T-helper 2 cell treated with Interferon-gamma antibody and Interleukin-4, amounts not matched to agents 100 ng/mL and 5 ng/mL, for 36 hours (primary cell): ENCODE measurements around the gene CRK. TPM values are rescaled to one million over a fixed set of nuclear protein-coding genes. Genes with fewer than 3 reads are reported as not detected.

Experiments
- intact Hi-C: fragments of 100-400 bp; cut with micrococcal nuclease; formaldehyde crosslinking; loops from one replicate; pipeline ENCODE4 v1.15.1; 2023
- total RNA-seq: library from RNA; stranded (reverse); gene quantifications from 2 replicates; pipeline ENCODE4 v1.2.3, GENCODE V29; 2022

Gene CRK
- total RNA-seq, 1 donor from 2014 or later: 19.9 TPM

DNA sequence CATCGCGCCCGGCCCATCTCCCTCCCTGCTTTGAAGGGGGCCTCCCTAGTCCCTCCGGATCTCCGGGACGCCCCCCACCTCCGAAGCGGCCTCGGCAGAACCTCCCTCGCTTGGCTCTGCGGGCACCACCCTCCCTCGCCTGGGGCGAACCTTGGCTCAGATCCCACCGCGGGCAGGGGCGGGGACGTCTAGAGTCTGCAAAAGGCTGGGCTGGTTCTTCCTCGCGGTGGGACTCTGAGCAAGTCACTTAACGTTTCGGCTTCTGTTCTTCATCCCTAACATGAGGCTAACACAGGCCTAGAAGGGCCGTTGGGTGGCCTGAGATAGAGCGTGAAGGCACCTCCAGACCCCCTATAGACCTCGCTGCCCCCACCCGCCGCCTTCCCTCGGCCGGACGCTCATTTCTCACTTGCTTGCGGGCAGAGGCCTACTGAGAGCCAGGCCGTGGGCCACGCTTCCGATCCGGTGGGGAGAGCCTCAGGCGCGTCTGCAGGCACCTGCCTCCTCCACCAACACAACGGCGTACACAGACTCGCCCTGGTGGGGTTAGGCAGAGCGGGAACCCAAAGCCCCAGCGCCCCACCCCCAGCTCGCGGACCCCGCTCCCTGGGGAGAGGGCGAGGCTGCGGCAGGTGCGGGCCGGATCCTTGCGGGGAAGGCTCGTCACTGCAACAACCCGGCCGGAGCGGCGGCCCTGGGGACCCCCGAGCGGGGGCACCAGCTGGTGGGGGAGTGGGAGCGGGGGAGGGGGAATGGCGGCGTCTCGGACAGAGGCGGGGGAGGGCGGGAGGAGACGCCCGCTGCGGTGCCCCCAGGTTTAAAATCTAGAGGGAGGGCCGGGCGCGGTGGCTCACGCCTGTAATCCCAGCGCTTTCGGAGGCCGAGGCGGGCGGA, 31.0 kb upstream of the CRK start:
- intact Hi-C loops: loop anchor here (10.0 kb wide), 1 partner anchor 78 kb away; the partner anchor contains the start of gene PITPNA

GRCh38 chr17:1485423-1486376, 29.7 kb upstream of the CRK start:
- intact Hi-C loops: loop anchor here (10.0 kb wide), 1 partner anchor 79 kb away; the partner anchor contains the start of gene PITPNA

- intact Hi-C loops: loop anchor here (10.0 kb wide), 1 partner anchor 80 kb away; the partner anchor contains the start of gene PITPNA
Measured at GRCh38 chr17:1484676-1485422, 28.8 kb upstream of the CRK start.

DNA sequence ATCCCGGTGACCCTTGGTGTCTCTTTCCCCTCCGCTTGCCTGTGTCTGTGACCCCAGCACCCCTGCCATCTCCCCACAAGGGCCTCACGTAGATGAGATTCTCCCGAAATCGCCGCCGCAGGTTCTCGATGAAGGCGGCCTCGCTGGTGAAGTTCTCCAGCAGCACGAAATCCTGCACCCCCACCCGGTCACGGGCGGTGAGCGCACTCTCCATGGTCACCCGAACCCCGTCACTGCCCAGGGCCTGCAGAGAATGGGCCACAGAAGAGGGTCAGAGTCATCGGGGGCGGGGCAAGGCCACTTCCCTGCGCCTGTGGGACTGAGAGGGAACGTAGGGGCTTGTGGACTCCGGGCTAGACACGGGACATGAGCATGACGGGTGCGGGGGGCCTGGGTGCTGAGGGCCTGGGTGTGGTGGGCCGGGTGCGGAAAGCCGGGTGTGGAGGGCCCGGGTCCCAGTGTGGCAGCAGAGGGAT, 28.1 kb upstream of the CRK start:
- intact Hi-C loops: loop anchor here (10.0 kb wide), 1 partner anchor 81 kb away; the partner anchor contains the start of gene PITPNA

- intact Hi-C loops: loop anchor here (10.0 kb wide), 1 partner anchor 82 kb away; the partner anchor contains the start of gene PITPNA
Measured at GRCh38 chr17:1482680-1483079, 26.6 kb upstream of the CRK start.

GRCh38 chr17:1481736-1482135, 25.7 kb upstream of the CRK start:
- intact Hi-C loops: loop anchor here (10.0 kb wide), 1 partner anchor 83 kb away; the partner anchor contains the start of gene PITPNA

DNA sequence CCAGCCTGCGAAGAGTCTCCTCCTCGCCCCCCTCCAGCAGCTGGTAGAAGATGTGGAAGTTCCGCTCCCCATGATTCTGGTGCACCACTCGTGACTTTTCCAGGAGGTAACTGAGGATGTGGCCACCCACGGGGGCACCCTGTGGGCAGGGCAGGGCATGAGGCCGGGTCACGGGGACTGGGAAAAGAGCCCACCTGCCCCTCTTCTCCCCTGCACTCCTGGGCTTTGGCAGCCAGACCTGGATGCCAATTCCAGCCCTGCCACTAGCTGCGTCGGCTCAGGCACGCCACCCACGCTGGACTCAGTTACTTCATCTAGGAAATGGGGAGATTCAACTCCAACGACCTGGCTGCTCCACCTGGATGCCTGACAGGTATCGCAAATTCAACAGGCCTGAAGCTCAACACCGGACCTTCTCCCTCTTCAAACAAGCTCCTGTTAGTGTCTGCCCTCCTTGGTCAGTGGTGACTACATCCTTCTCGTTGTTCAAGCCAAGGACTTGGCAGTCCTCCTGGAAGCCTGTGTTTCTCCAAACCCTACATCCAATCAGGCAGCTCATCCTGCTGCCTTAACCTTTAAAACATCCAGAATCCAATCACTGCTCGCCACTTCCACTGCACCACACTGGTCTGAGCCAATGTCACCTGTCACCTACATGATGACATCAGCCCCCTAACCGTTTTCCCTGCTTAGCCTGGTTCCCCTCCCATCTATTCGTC, 24.9 kb upstream of the CRK start:
- intact Hi-C loops: loop anchor here (10.0 kb wide), 1 partner anchor 84 kb away; the partner anchor contains the start of gene PITPNA

- intact Hi-C loops: no loop called here
Measured at GRCh38 chr17:1478418-1478817, 22.4 kb upstream of the CRK start.

- intact Hi-C loops: no loop called here
Measured at GRCh38 chr17:1475321-1475854, 19.4 kb upstream of the CRK start.

- intact Hi-C loops: no loop called here
Measured at GRCh38 chr17:1474402-1475189, 18.6 kb upstream of the CRK start.

- intact Hi-C loops: no loop called here
Measured at GRCh38 chr17:1473841-1474240, 17.8 kb upstream of the CRK start.

GRCh38 chr17:1473170-1473569, 17.1 kb upstream of the CRK start:
- intact Hi-C loops: no loop called here

- intact Hi-C loops: no loop called here
Measured at GRCh38 chr17:1471911-1472821, 16.1 kb upstream of the CRK start.

- intact Hi-C loops: no loop called here
Measured at GRCh38 chr17:1471490-1471889, 15.5 kb upstream of the CRK start.

DNA sequence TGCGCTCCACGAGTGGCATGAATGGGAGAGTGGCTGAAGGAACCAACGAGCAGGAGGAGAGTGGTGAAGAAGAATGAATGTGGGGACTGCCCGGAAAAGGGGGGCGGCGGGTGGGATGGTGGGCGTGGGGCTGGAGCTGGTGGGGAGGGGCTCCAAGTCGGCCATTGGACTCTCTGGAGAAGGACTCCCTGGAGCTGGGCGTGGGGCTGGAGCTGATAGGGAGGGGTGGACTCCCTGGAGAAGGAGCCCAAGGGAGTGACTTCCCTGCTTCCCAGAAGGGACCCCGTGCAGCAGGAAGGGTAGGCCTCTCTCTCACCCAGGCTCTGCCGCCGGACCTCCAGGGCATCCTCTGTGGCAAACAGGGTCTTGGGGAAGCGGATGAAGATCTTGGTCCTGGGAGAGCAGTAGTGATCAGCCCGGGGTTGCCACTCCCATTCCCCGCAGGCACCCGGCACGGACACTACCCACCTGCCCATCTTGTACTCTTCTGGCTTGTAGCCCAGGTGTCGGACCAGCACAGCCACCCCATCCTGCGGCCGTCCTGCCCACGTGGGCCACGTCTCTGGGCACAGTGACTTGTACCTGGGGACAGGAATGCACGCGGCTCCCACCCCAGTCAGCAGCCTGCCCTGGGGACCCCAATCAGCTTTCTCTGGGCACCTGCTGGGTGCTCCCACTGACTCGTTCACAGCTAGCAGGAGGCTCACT, 14.9 kb upstream of the CRK start:
- intact Hi-C loops: no loop called here

GRCh38 chr17:1470071-1470754, 14.2 kb upstream of the CRK start:
- intact Hi-C loops: no loop called here
